GM19240 (cell line): Measurements from ENCODE around the gene PTPN14.
"Not testable (repeated sequence)": the region's sequence is repeated elsewhere in the genome, so short reads cannot be mapped to it uniquely, and the experiment has no call there.

ENCODE experiments used
- DNase-seq: peaks from one replicate; pipeline ENCODE4 v3.0.0; 2011; ENCODE audit warnings: low spot score; ENCODE audit not compliant: insufficient read length

Gene PTPN14

DNA sequence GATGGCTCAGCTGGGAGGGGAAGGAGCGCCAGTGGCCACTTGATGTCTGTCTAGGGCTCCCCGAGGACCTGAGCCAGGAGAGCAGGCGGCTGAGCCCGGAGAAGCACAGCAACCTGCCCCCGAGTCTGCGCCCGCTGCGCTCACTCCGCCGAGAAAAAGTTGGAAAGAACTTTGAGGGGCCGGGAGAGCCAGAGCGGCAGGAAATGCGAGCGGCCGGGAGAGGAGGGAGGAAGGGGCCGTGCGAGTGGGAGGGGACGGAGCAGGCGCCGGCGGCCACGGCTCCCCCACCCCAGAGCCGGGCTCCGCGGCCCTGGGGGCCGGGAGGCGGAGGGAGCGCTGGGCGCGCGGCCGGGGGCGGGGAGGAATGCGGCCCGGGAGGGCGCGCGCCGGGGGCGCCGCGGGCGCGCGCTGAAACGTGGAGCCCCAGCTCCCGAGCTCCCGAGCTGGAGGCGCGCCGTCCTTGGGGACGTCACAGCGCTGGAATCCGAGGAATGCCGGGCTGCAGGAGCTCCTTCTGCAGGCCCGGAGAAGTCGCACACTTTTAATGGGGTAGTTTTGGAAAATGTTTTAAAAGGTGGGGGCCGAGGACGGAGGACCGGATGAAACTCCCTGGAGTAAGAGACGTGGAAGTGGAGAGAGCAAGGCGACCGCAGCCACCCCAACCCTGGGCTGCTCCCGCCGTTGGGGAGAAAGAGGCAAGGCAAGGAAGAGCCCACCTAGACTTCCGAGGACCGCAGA, at the start of gene PTPN14:
Gene PTPN14, minus strand, starts transcription at position 167 of the 738 bp plus-strand sequence. CDS start 86,799 bp downstream, outside the sequence.
- no peak for DNase-seq

DNA sequence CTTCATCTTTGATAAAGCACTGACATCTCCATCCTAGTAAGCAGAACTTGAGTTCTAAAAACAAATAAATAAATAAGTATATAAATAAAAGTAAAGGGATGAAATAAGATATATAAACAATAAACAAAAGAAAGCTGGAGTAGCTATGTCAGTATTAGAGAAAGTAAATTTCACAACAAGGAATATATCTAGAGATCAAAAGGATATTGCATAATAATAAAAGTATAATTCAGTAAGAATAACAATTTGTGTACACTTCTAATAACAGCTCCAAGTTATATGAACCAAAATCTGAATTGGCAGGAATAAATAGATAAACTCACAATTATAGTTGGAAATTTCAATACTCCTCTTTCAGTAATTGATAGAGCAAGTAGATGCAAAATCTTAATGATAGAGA, 41.8 kb upstream of the PTPN14 start:
- no peak for DNase-seq

GRCh38 chr1:214591918-214592317, 40.5 kb upstream of the PTPN14 start:
- DNase-seq: not testable (repeated sequence)

DNA sequence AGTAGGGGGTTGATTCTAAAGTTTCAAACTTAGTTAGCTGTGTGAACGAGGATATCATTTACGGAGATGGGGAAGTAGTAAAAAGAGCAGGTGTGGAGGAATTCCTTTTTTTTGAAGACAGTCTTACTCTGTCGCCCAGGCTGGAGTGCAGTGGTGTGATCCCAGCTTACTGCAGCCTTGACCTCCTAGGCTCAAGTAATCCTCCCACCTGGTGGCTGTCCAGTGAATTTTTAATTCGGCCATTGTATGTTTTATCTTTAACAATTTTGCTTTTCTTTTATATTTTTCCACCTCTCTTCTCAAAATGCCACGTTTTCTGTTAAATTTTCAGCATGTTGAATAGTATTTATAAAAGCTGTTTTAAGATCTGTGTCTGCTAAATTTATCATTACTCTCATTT, 39.3 kb upstream of the PTPN14 start:
- no peak for DNase-seq

GRCh38 chr1:214588963-214589597, 37.7 kb upstream of the PTPN14 start:
- no peak for DNase-seq

- no peak for DNase-seq
These were observed 35.8 kb upstream of the PTPN14 start for GRCh38 chr1:214587165-214587564.

GRCh38 chr1:214586621-214587020, 35.2 kb upstream of the PTPN14 start:
- no peak for DNase-seq

GRCh38 chr1:214584805-214585766, 33.7 kb upstream of the PTPN14 start:
- no peak for DNase-seq

- DNase-seq: no peak
These were observed 32.6 kb upstream of the PTPN14 start for GRCh38 chr1:214583824-214584554.

DNA sequence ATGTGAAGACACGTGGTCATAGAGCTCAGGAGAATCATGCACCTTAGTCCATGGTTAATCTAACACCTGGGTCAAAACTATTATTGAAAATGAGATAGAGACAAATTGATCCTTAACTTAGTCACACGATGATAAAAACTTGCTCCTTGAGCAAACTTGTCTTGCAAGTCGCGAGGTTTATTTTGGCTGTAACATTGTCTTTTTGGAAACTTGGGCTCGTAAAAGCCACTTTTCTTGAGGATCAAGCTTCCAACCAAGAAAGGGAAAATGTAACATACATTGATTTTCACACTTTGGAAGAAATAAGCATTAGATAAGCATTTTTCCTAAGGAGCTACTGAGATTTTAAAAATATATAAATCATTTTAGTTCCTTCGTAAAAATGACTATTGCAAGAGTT, 31.7 kb upstream of the PTPN14 start:
- no peak for DNase-seq

DNA sequence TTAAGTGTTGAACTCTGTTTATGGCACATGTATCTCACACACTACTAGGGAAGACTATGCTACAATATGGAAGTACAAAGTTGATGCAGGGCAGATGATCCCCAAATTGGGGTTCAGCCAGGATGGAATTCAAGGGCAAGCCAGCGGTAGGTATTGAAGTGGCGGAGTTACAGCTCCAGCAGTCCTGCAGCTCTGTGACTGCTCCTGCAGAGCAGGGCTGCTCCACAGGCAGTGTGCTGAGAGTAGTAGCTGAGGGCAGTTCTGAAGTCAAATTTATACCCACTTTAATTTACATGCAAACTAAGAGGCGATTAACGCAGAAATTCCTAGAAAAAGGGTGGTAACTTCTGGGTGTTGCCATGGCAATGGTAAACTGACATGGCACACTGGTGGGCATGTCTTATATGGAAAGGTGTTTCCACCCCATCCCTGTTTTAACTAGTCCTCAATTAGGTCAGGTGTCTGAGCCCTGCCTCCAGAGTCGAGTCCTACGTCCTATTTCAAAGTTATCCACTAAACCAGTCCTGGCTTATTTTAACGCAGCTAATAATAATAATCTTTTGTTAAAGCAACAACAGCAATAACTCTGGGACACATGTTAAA, 31.0 kb upstream of the PTPN14 start:
- DNase-seq: no peak

- no peak for DNase-seq
These were observed 30.4 kb upstream of the PTPN14 start for GRCh38 chr1:214581785-214582184.

DNA sequence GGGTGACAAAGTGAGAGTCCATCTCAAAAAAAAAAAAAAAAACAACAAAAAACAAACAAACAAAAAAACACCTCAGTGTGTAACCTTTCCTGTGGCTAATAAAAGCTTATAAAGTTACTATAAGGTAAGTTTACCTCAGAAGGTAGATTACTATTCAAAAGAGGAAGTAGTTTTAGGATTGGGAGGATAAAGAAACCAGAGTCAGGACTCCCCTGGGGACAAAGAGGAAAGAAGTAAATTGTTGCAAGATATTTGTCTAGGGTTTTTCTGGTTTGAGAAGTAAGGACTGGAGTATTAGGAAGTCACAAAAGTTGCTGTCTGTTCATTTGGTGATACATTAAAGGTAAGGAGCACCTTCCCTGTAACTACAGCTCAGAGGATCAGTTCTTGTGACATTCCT, 27.8 kb upstream of the PTPN14 start:
- DNase-seq: no peak

GRCh38 chr1:214576120-214576519, 24.7 kb upstream of the PTPN14 start:
- DNase-seq: not testable (repeated sequence)

GRCh38 chr1:214574598-214575411, 23.4 kb upstream of the PTPN14 start:
- no peak for DNase-seq

DNA sequence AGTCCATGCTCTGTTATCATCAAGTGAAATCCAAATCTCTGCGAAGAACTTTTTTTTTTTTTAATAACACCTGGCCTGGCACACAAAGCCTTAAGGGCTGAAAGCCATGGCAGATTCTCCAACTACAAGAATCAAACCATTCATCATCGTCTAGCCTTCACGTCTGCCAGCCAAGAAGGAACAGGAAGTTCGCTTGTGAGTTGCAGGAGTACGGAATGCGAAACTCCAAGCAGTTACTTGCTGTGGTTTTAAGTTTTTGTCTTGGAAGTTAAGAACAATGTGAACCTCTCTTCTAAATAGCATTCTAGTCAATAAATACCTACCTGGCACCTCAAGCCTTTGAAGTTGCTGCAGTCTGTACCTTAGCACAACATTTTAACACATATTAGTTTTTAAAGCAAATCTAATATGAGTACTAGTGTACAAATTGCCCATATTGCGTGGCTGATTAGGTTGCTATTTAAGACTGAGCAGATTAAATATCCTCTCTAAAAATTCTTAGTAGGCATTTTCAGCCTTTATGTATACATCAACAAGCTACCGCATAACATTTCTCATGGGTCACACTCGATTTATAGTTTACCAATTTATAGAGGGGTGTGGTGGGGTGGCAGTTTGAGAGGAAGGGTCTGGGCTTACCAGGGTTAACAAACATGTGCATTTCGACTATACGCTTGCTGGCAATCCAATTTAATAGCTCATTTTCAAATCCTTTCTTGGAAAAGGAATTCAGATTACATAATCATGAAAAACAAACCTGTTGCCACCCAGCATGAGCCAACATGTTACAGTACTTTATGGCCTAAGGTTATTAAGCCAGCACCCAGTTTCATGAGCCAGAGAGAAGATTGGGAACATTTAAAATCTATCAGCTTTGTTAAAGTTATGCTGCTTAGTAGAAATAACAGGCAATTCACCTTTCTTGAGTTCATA, 22.2 kb upstream of the PTPN14 start:
- DNase-seq: no peak

GRCh38 chr1:214571281-214571680, 19.9 kb upstream of the PTPN14 start:
- DNase-seq: no peak

- no peak for DNase-seq
These were observed 19.0 kb upstream of the PTPN14 start for GRCh38 chr1:214570442-214570841.
